ENCODE measurements around the gene LPP.

DNA sequence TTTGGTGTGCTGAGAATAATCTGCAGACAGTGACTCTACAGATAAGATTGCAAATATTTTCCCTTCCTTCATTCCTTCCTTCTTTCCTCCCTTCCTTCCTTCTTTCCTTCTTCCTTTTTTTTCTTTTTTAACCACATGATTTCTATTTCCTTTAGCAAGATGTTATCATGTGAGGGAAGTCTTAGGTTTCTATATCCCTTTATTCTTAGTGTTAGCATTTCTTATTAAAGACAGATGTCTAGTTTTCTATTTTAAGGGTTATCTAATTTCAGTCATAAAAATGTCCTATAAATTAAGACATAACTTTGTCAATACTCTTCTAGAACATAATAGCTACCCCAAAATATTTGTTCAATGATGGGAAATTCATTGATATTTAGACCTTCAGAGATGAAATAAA lies 470.9 kb downstream of the LPP start:
- TF ChIP-seq CTCF (IDR thresholded peaks at IDR 0.05; ENCODE audit: insufficient read depth, low read depth, low read length) (no peak), EZH2 (IDR thresholded peaks at IDR 0.05; ENCODE audit: insufficient read depth, low read length) (no peak)
